Measurements from ENCODE around the gene SLC12A5.
"Not testable (repeated sequence)": the region's sequence is repeated elsewhere in the genome, so short reads cannot be mapped to it uniquely, and the experiment has no call there.

The SLC12A5 gene
- total RNA-seq, result 0 reads per million in 2 experiments

- no peak for DNase-seq (ENCODE audit: low read depth)
Measured at GRCh38 chr20:46028772-46029371, at the start of gene SLC12A5. Gene SLC12A5 (plus strand): TSS chr20:46029215. CDS start chr20:46029345, 130 bp downstream.

DNA sequence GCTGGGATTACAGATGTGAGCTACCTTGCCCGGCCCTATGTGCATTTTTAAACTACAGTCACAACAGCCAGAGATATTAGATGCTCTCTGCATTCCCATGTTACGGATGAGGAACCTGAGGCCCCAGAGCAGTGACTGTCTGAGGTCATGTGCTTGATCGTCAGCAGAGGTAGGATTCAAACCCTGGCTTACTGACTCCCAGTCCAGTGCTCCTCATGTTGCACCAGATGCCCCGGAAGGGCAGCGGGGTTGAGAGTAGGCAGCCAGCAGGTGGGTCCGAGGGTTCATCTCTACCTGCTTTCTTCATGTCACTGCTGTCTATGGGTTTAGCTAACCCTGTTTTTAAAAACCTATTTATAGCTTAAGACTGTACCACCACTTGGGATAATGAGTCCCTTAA, 47.8 kb upstream of the SLC12A5 start:
- no peak for DNase-seq (ENCODE audit: low read depth)

- no peak for DNase-seq (ENCODE audit: low read depth)
Measured at GRCh38 chr20:45983279-45983743, 45.7 kb upstream of the SLC12A5 start.

DNA sequence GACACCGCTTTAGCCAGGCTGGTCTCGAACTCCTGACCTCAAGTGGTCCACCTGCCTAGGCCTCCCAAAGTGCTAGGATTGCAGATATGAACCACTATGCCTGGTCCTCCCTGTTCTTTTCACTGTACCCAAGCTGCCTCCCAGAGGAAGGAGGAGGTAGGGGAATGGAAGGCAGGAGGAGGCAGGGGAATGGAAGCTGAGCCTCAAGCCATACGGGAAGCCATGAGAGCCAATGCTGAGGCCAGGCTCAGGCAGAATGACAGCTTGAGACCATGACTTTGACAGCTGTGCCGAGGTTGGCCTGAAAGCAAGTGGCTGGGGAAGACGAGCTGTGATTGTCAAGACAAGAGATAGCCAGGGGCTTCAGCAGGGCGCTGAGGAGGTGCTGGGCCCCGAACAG, 43.4 kb upstream of the SLC12A5 start:
- no peak for DNase-seq (ENCODE audit: low read depth)

GRCh38 chr20:45987108-45987780, 41.8 kb upstream of the SLC12A5 start:
- peak; percentile 61 for DNase-seq (ENCODE audit: low read depth)

- not testable (repeated sequence) for DNase-seq (ENCODE audit: low read depth)
Measured at GRCh38 chr20:45988830-45989229, 40.2 kb upstream of the SLC12A5 start.

DNA sequence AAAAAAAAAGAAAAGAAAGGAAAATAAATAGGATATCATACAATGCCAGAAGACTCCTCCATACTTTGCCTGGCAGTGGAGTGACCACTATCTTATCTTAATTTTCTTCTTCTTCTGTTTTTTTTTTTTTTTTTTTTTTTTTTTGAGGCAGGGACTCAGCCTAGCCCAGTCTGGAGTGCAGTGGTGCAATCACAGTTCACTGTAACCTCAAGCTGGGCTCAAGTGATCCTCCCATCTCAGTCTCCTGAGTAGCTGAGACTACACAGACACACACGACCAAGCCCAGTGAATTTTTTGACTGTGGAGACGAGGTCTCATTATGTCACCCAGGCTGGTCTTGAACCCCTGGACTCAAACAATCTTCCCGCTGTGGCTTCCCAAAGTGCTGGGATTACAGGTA, 37.4 kb upstream of the SLC12A5 start:
- DNase-seq (ENCODE audit: low read depth), result no peak

GRCh38 chr20:45993197-45993951, 35.6 kb upstream of the SLC12A5 start:
- DNase-seq (ENCODE audit: low read depth), result no peak

DNA sequence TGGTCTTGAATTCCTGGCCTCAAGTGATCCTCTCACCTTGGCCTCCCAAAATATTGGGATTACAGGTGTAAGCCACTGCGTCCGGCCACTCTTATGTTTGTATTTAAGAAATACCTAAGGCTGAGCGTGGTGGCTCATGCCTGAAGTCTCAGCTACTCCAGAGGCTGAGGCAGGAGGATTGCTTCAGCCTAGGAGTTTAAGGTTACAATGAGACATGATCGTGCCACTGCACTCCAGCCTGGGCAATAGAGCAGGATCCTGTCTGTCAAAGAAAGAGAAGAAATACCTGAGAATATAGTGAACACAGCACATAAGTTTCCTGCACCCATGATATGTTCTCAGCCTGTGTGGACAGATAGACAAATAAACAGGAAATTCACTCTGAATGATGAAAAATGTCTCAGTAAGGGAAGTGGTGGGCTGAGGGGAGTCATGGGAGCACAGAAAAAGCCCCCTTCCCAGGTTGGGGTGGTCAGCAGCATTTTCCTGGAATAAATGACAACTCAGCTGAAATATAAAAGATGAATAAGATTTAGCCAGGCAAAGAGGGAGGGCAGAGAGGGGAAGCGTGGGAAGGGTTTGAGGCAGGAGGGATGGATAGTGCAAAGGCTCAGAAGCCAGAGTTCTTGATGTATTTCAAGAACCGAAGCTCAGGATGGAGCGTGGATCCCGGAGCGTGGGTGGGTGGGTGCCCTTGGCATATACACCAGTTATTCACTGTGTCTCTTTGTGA, 34.1 kb upstream of the SLC12A5 start:
- DNase-seq (ENCODE audit: low read depth), result no peak

DNA sequence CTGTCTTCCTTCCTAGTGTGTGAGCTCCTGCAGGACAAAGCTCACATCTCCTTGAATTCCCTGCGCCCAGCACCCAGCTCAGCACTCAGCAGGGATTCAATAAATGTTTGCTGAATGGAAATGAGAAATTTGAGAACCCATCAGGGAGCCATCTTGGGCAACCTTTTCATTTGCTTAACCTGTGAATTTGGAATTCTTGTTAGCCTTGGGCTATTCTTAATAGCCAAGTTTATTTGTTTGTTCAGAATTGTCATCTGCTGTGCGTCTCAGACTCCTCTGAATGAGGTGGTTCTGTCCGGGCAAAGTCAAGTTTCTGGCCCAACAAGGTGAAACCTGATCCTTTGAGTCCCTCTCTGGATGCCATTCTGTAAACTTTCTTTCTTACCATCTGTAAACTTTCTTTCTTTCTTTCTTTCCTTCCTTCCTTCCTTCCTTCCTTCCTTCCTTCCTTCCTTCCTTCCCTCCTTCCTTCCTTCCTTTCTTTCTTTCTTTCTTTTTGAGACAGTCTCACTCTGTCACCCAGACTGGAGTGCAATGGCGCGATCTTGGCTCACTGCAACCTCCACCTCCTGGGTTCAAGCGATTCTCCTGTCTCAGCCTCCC, 33.4 kb upstream of the SLC12A5 start:
- not testable (repeated sequence) for DNase-seq (ENCODE audit: low read depth)

GRCh38 chr20:45997187-45997586, 31.8 kb upstream of the SLC12A5 start:
- DNase-seq (ENCODE audit: low read depth), result no peak

- DNase-seq (ENCODE audit: low read depth), result no peak
Measured at GRCh38 chr20:45998337-45998736, 30.7 kb upstream of the SLC12A5 start.

DNA sequence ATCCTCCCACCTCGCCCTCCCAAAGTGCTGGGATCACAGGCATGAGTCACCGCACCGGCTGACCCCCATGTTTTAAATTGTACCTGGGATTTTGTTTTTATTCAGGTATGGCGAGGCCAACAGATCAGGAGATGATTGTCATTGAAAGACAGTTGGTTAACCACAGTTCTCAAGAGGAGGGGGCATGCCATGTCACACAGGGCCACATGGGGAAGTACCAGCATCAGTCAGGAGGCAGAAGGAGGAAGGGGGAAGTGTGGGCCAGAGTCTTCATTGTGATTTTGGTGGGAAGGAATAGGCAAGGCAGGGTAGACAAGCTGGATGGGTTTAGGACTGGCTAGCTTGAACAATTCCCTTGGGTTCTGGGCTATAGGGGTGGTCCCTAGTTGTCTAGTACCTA, 30.3 kb upstream of the SLC12A5 start:
- DNase-seq (ENCODE audit: low read depth), result no peak

- no peak for DNase-seq (ENCODE audit: low read depth)
Measured at GRCh38 chr20:45999557-46000261, 29.3 kb upstream of the SLC12A5 start.

DNA sequence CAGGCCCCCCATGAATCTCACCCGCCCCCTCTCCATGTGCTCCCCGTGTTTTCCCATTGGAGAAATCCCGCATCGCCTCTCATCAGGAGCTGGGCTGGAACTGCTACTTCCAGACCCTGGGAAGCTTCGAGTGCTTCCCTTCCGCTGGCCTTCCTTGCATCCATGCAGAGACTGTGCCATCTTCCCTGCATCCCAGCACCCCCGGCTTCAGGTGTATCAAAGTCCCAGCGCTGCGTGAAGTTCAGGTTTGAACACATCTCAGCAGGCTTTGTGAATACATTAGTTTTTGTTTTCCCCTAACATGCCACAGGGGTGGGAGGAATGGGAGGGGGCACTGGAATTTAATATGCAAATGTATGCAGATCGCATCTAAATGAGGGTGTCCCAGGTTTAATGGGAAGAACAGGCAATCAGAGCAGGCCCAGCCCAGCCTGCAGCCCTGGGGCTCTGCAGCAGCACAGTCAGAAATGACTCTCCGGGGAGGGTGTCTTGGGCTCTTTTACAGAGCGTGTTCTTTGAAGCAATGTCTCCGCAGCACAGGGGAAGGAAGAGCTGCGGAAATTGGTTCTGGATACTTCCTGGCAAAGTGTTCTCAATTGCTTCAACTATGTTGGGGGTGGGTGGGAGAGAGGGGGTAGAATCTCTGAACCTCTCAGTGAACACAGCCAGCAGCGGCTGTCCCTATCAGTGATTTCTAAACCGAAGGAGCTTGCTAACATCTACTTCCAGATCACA, 28.6 kb upstream of the SLC12A5 start:
- DNase-seq (ENCODE audit: low read depth), result no peak

GRCh38 chr20:46001498-46001897, 27.5 kb upstream of the SLC12A5 start:
- DNase-seq (ENCODE audit: low read depth), result no peak

GRCh38 chr20:46002008-46002407, 27.0 kb upstream of the SLC12A5 start:
- DNase-seq (ENCODE audit: low read depth), result no peak

GRCh38 chr20:46004187-46004586, 24.8 kb upstream of the SLC12A5 start:
- DNase-seq (ENCODE audit: low read depth), result no peak

DNA sequence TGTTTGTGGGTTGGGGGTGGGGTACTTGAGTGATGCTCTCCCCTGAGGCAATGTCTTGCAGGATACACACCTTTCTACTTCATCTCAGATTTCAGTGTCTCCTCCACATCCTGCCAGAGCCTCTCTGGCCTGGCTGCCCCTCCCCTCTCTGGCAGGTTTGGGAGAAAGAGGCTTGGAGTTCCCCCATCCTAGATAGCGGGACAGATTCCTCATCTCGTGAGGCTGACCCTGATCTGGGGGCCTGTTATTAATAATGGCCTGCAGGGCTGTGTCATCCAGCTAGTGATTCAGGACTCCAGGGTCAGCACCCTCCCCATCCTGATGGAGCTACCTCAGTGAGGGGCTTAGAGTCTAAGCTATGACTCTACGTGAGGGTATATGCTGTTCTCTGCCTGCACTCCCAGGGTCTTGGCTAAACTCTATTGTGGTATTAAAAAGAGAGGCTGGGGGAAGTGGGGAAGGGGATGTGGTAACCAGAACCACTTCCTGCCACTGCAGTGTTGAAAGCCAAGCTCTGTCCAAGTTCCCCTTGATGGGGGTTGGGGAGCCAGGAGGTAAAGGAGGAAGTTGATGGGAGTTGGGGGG, 24.0 kb upstream of the SLC12A5 start:
- no peak for DNase-seq (ENCODE audit: low read depth)
